IMR-90 (cell line): ENCODE data around the gene PLA2G4E.

Source experiments
- CEBPB ChIP-seq: IDR thresholded peaks from 2 replicates; pipeline ENCODE4 v1.6.1; 2012; ENCODE audit warnings: low read depth, low read length, improper control_type of control experiment
- CTCF ChIP-seq: conservative IDR thresholded peaks from 2 replicates; pipeline ENCODE4 v1.5.1; 2012; ENCODE audit warnings: mild to moderate bottlenecking, low read depth, low read length, improper control_type of control experiment
- ELK1 ChIP-seq: fragments of 150-350 bp; IDR thresholded peaks from 2 replicates; pipeline ENCODE4 v1.6.1; 2016; ENCODE audit warnings: low read depth, mild to moderate bottlenecking, low read length, moderate library complexity, borderline replicate concordance
- FOS ChIP-seq: fragments of 150-350 bp; IDR thresholded peaks from 2 replicates; pipeline ENCODE4 v1.6.1; 2016; ENCODE audit warnings: low read depth, low read length
- MXI1 ChIP-seq: IDR thresholded peaks from 2 replicates; pipeline ENCODE4 v1.6.1; 2012; ENCODE audit warnings: low read depth, mild to moderate bottlenecking, low read length, moderate library complexity, borderline replicate concordance
- POLR2A ChIP-seq: IDR thresholded peaks from 2 replicates; pipeline ENCODE4 v1.6.1; 2012; ENCODE audit warnings: mild to moderate bottlenecking, low read depth, low read length
- RAD21 ChIP-seq: IDR thresholded peaks from 2 replicates; pipeline ENCODE4 v1.6.1; 2012; ENCODE audit warnings: low read length, improper control_type of control experiment
- RCOR1 ChIP-seq: IDR thresholded peaks from 2 replicates; pipeline ENCODE4 v1.6.1; 2012; ENCODE audit warnings: mild to moderate bottlenecking, low read length, improper control_type of control experiment; ENCODE audit not compliant: insufficient replicate concordance
- RFX5 ChIP-seq: IDR thresholded peaks from 2 replicates; pipeline ENCODE4 v1.8.0; 2012; ENCODE audit warnings: low read depth, mild to moderate bottlenecking, low read length, moderate library complexity
- SMC3 ChIP-seq: fragments of 150-350 bp; IDR thresholded peaks from 2 replicates; pipeline ENCODE4 v1.6.1; 2016; ENCODE audit warnings: low read depth, mild to moderate bottlenecking, antibody characterized with exemption, low read length, moderate library complexity
- USF2 ChIP-seq: fragments of 150-350 bp; IDR thresholded peaks from 2 replicates; pipeline ENCODE4 v1.6.1; 2017; ENCODE audit warnings: mild to moderate bottlenecking, antibody characterized with exemption, low read length, low read depth

- TF ChIP-seq CTCF, result no peak
- TF ChIP-seq SMC3, result no peak
- no peak for TF ChIP-seq FOS
- TF ChIP-seq POLR2A, result no peak
- no peak for TF ChIP-seq MXI1
- TF ChIP-seq USF2, result no peak
- no peak for TF ChIP-seq RFX5
- TF ChIP-seq ELK1, result no peak
- TF ChIP-seq CEBPB, result no peak
- TF ChIP-seq RCOR1, result no peak
- TF ChIP-seq RAD21, result no peak
Observed at GRCh38 chr15:41992803-41993190, 28.0 kb downstream of the PLA2G4E start.
